Nephron (organoid): Measurements from ENCODE around the gene MSRB3.
A peak's percentile ranks its signal among the peaks of the same experiment; 100 is the strongest.

Source experiments
- H3K27ac Mint-ChIP-seq, 3 experiments: 2 replicates each; pipeline ENCODE4 v1.8.0; 2020; ENCODE audit warnings: mixed read lengths in 3 of 3, mild to moderate bottlenecking in 2 of 3, moderate library complexity in 1 of 3
- H3K27me3 Mint-ChIP-seq: 2 replicates; pipeline ENCODE4 v1.8.0; 2021; ENCODE audit warnings: low read depth, mild to moderate bottlenecking, moderate library complexity, mixed read lengths
- H3K36me3 Mint-ChIP-seq: 2 replicates; pipeline ENCODE4 v1.8.0; 2020; ENCODE audit warnings: low read depth, mixed read lengths
- H3K4me1 Mint-ChIP-seq: 2 replicates; pipeline ENCODE4 v1.8.0; 2020; ENCODE audit warnings: mixed read lengths
- H3K4me3 Mint-ChIP-seq, 3 experiments: 2 replicates each; pipeline ENCODE4 v1.8.0; 2020; ENCODE audit warnings: mild to moderate bottlenecking in 3 of 3, mixed read lengths in 3 of 3, moderate library complexity in 2 of 3
- H3K9me3 Mint-ChIP-seq: 2 replicates; pipeline ENCODE4 v1.8.0; 2020; ENCODE audit warnings: mixed read lengths
- CTCF ChIP-seq, 3 experiments: fragments of 200-600 bp; sonication (generic); IDR thresholded peaks; one replicate each; pipeline ENCODE4 v1.5.0; 2021; ENCODE audit warnings: antibody characterized with exemption in 3 of 3; ENCODE audit not compliant: unreplicated experiment in 3 of 3

The MSRB3 gene

GRCh38 chr12:65334521-65334920 lies 56.0 kb downstream of the MSRB3 start:
- Mint-ChIP-seq H3K27me3 (no peaks in the 10 kb centered on the region), H3K27ac (peak overlapping the region; percentile 71 to 93 (median 92)), H3K4me1 (peaks cover 39% of the 10 kb centered on the region), H3K36me3 (peaks cover 6% of the 10 kb centered on the region), H3K4me3 (peak overlapping the region in 1 of 3 experiments; percentile 23), H3K9me3 (peaks cover 3% of the 10 kb centered on the region)
- no peak for TF ChIP-seq CTCF (IDR thresholded peaks at IDR 0.05; ENCODE audit: unreplicated experiment in 3 of 3)

- H3K9me3 Mint-ChIP-seq: peaks cover 3% of the 10 kb centered on the region
- peak overlapping the region in 1 of 3 experiments; percentile 3 for H3K4me3 Mint-ChIP-seq
- H3K36me3 Mint-ChIP-seq: peaks cover 9% of the 10 kb centered on the region
- no peaks in the 10 kb centered on the region for H3K27me3 Mint-ChIP-seq
- H3K27ac Mint-ChIP-seq: peak overlapping the region; percentile 71 to 93 (median 92)
- H3K4me1 Mint-ChIP-seq: peaks cover 33% of the 10 kb centered on the region
- TF ChIP-seq CTCF (IDR thresholded peaks at IDR 0.05; ENCODE audit: unreplicated experiment in 3 of 3): no peak
Observed at GRCh38 chr12:65335021-65335714, 56.7 kb downstream of the MSRB3 start.

- Mint-ChIP-seq H3K4me3 (peak overlapping the region in 2 of 3 experiments; percentile 1 to 37), H3K4me1 (peaks cover 25% of the 10 kb centered on the region), H3K27me3 (no peaks in the 10 kb centered on the region), H3K27ac (peak overlapping the region; percentile 71 to 93 (median 92)), H3K36me3 (peaks cover 12% of the 10 kb centered on the region), H3K9me3 (peaks cover 3% of the 10 kb centered on the region)
- no peak for TF ChIP-seq CTCF (IDR thresholded peaks at IDR 0.05; ENCODE audit: unreplicated experiment in 3 of 3)
Observed at GRCh38 chr12:65335981-65336380, 57.5 kb downstream of the MSRB3 start.

- no peaks in the 10 kb centered on the region for H3K27me3 Mint-ChIP-seq
- H3K4me3 Mint-ChIP-seq: no peak overlapping the region
- H3K9me3 Mint-ChIP-seq: peaks cover 5% of the 10 kb centered on the region
- TF ChIP-seq CTCF (IDR thresholded peaks at IDR 0.05; ENCODE audit: unreplicated experiment in 3 of 3): no peak
- H3K4me1 Mint-ChIP-seq: peaks cover 22% of the 10 kb centered on the region
- peaks cover 10% of the 10 kb centered on the region for H3K36me3 Mint-ChIP-seq
- no peak overlapping the region for H3K27ac Mint-ChIP-seq
Observed at GRCh38 chr12:65339161-65339560, 60.7 kb downstream of the MSRB3 start.

GRCh38 chr12:65343230-65343629 lies 64.7 kb downstream of the MSRB3 start:
- H3K9me3 Mint-ChIP-seq: peaks cover 15% of the 10 kb centered on the region
- TF ChIP-seq CTCF (IDR thresholded peaks at IDR 0.05; ENCODE audit: unreplicated experiment in 3 of 3): no peak
- peaks cover 14% of the 10 kb centered on the region for H3K36me3 Mint-ChIP-seq
- no peaks in the 10 kb centered on the region for H3K27me3 Mint-ChIP-seq
- no peak overlapping the region for H3K27ac Mint-ChIP-seq
- no peaks in the 10 kb centered on the region for H3K4me1 Mint-ChIP-seq
- H3K4me3 Mint-ChIP-seq: no peak overlapping the region

- Mint-ChIP-seq H3K27ac (no peak overlapping the region), H3K36me3 (peaks cover 16% of the 10 kb centered on the region), H3K4me1 (no peaks in the 10 kb centered on the region), H3K27me3 (no peaks in the 10 kb centered on the region), H3K4me3 (no peak overlapping the region), H3K9me3 (peaks cover 17% of the 10 kb centered on the region)
- TF ChIP-seq CTCF (IDR thresholded peaks at IDR 0.05; ENCODE audit: unreplicated experiment in 3 of 3): no peak
Observed at GRCh38 chr12:65343801-65344200, 65.3 kb downstream of the MSRB3 start.
